HG03175 (cell line): ENCODE measurements around the gene EPHA10.
"Not testable (repeated sequence)": the region's sequence is repeated elsewhere in the genome, so short reads cannot be mapped to it uniquely, and the experiment has no call there.

Experiments used
- ATAC-seq: cut with Tn5 transposase; IDR thresholded peaks from one replicate; pipeline ENCODE4 v1.9.1; 2021; ENCODE audit warnings: mild to moderate bottlenecking, moderate library complexity; ENCODE audit not compliant: unreplicated experiment

The EPHA10 gene

GRCh38 chr1:37776946-37777516, 12.1 kb upstream of the EPHA10 start:
- ATAC-seq, result no peak

- ATAC-seq, result not testable (repeated sequence)
Observed at GRCh38 chr1:37771440-37771839, 6.5 kb upstream of the EPHA10 start.

- ATAC-seq, result no peak
Observed at GRCh38 chr1:37767488-37767887, 2.6 kb upstream of the EPHA10 start.

DNA sequence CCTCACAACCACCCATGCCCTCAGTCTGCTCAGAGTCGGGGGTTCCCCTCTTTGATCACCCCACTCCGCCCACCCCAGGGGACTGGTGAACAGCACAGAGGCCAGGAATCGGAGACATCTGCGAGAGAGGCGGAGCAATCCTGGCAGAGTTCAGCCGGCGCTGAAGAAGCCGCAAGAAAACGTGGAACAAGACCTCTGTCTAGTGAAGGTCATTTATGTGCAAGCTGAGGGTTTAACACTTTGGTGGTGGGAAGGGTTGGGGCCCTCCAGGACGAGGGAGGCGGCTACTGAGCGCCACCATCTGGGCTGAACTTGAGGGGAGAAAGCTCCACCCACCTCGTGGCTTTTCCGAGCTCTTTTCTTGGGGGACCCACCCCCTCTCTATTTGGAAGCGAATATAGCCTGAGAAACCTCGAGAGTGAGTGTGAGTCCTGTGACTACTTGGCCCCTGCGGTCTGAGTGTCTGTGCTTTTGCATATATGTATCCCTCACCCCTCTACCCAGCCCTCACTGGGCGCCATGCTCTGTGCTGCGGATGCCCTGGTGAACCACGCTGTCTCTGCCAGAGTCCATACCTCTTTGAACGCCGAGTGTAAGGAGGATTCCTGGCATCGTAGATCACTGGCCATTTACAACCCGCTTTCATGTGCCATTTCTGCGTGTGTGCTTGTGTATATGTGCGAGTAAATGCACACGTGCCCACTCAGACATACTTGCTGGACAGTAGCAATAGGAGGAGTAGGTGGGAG, 1.2 kb upstream of the EPHA10 start:
- no peak for ATAC-seq

DNA sequence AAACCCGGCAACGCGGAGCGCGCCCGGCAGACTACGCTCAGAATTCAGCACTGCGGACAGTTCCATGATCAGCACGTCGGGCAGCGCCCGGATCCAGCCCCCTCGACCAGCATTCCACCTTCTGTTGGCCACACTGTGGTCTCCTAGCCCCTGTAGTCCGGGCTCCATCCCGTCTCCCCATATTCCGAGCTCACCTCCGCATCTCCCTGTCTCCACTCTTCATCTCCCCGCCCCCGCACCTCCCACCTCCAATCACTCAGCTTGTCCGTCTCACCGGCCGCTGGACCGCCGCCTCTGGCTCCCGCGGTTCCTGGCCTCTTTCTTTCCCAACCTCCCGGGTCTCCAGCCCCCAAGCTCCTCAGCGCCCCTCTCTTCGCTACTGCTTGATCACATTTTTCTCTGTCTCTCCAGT, 500 bp downstream of the EPHA10 start:
- ATAC-seq, result no peak

DNA sequence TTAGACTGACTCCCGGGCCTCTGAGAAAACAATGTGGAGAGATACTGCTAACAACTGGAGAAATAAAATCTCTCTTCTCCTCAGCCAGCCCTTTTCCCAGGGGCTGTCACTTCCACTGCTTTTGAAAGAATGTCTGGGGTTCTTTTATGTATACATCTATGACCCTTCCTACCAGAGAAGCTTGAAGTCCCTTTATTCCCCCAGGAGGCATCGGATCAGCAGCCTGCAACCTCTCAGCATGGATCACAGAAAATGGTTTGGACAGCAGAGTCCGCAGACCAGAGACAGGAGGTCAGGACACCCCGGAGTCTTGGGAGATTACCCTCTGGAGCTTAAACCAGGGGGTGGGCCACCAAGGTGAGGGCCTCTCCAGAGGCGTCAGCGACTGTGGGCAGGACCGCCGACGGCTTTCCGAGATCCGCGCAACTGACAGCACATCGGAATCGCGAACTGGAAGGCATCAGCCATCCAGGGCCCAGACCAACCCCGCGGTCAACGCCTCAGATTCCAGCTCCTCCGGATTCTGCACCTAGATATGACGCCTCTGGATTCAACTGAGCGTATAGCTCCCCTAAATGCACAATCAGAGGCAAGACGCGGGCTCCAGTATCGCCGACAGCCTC, 1.0 kb downstream of the EPHA10 start:
- ATAC-seq, result no peak

- no peak for ATAC-seq
Observed at GRCh38 chr1:37762516-37762915, 2.4 kb downstream of the EPHA10 start.

DNA sequence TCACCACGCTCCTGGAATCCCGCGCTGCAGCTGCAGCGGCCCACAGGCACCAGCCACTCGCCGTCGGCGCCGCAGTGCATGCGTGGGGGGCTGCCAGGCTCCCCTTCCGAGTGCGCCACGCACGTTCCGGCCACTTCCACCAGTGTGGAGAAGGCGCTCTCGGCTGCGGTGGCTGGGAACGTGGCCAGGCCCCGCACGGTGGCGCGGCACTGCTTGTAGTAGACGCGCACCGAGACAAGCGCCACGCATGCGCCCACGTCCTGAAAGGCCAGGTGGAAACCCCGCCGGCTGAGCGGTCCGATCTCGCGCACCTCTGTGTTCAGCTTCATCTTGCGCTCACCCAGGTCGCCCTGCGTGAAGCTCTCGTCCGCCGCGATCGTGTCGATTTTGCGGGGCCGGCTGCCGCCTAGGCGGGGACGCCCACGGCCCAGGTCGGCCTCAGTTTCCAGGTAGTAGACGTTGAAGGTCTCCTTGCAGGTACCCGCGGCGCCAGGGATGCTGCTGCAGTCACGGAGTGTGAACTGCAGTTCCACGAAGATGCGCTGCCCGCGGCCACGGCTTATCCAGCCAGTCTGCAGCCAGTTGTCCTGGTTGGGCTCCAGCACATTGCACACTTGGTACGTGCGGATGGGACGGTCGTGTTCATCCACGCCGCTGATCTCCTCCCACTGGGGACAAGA, 3.4 kb downstream of the EPHA10 start:
- no peak for ATAC-seq

- no peak for ATAC-seq
Observed at GRCh38 chr1:37759451-37759850, 5.5 kb downstream of the EPHA10 start.

DNA sequence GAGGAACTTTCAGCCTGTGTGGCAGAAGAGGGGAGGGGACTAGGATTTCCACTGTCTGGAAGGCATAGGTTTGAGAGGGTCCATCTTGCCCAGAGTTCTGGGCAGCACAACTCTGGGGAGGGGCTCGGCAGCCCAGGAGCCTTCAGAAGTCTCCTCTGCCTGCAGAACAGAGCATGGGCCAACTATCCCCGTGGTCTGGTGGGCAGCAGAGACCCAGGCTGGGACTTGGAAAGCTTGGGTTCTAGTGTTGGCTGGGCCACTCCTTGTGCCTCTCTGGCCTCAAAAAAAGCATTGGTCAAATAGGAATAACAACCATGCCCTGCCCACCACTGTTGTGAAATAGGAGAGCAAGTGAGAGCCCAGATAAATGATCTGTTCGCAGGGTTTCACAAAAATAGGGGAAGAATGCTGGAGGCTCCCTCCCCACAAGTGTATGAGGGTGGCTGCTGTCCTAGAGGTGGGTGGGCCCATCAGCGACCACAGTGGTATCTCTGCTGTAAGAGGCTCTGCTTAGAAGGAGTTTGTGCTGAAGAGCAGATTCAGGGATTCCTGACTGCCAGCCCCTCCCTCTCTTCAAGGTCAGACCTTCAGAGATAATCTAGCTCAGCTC, 8.9 kb downstream of the EPHA10 start:
- ATAC-seq, result no peak

- ATAC-seq, result no peak
Observed at GRCh38 chr1:37755290-37755689, 9.6 kb downstream of the EPHA10 start.

- no peak for ATAC-seq
Observed at GRCh38 chr1:37753473-37754321, 11.2 kb downstream of the EPHA10 start.

- no peak for ATAC-seq
Observed at GRCh38 chr1:37752583-37753471, 12.1 kb downstream of the EPHA10 start.

GRCh38 chr1:37752213-37752582, 12.7 kb downstream of the EPHA10 start:
- ATAC-seq, result no peak

DNA sequence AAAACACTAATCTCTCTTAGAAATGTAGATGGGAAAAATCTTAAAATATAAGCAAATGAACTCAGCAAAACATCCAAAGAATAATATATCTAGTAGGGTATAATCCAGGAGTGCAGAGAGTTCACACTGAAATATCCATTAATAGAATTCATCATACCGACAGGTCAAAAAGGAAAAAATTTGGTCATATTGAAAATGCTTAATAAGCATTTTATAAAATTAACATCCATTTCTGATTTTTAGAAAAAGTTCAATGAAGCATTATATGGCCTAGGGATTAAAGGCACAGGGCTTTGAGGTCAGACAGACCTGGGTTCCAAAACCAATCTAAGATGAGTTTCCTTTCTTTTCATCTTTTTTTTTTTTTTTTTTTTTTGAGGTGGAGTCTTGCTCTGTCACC, 16.4 kb downstream of the EPHA10 start:
- ATAC-seq, result no peak

- no peak for ATAC-seq
Observed at GRCh38 chr1:37746806-37747205, 18.1 kb downstream of the EPHA10 start.

GRCh38 chr1:37741662-37742061, 23.3 kb downstream of the EPHA10 start:
- ATAC-seq, result no peak

DNA sequence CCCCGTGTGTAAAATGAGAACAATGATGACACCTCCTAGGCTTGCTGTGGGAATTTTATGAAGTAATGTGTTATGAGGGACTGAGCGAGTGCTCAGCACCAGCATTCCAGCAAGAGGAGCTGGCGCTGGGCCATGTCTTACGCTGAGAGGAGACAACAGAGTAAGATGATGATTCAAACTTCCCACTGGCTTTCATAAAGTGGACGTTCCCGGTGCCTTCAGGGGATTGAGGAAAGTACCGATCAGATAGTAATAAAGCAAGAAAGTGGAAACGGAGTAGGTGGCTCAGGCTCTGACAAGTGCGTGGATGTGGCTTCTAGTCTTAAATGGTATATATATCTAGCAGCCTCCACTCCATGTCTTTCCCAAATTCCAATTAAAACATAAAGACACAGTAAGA, 23.8 kb downstream of the EPHA10 start:
- ATAC-seq, result no peak

DNA sequence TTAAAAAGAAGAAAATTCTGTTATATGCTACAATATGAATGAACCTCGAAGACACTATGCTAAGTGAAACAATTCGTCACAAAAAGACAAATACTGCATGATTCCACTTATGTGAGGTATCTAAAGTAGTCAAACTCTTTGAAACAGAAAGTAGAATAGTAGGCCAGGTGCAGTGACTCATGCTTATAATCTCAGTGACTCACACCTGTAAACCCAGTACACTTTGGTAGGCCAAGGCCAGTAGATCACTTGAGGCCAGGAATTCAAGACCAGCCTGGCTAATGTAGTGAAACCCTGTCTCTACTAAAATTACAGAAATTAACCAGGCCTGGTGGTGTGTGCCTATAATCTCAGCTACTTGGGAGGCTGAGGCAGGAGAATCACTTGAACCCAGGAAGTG, 25.7 kb downstream of the EPHA10 start:
- no peak for ATAC-seq

GRCh38 chr1:37738619-37739018, 26.3 kb downstream of the EPHA10 start:
- ATAC-seq, result not testable (repeated sequence)
